GM19238 (cell line): Measurements from ENCODE around the gene NUDT22.

ENCODE experiments used
- DNase-seq: peaks from one replicate; pipeline ENCODE4 v3.0.0; 2011; ENCODE audit warnings: low spot score; ENCODE audit not compliant: insufficient read length

Gene NUDT22

DNA sequence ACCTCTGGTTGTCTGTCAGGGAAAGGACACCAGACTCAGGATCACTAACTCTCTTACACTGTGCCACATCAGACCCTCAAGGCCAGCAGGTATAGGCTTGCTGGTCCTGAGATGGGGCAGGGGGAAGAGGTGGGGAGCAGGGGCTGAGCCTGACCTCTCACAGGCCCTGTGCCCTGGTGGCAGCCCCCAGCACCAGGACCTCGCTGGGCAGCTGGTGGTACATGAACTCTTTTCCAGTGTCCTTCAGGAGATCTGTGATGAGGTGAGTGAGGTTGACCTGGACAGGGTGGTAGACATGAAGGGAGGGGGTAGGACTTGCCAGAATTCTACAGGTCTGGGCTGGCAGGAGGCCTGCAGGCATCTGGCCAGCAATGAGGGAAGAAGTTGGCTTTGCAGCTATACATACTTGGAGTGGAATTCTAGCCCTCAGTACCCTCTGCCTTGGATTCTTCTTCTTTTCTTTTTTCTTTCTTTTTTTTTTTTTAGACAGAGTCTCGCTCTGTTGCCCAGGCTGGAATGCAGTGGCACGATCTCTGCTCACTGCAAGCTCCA, 1.4 kb downstream of the NUDT22 start:
- no peak for DNase-seq

DNA sequence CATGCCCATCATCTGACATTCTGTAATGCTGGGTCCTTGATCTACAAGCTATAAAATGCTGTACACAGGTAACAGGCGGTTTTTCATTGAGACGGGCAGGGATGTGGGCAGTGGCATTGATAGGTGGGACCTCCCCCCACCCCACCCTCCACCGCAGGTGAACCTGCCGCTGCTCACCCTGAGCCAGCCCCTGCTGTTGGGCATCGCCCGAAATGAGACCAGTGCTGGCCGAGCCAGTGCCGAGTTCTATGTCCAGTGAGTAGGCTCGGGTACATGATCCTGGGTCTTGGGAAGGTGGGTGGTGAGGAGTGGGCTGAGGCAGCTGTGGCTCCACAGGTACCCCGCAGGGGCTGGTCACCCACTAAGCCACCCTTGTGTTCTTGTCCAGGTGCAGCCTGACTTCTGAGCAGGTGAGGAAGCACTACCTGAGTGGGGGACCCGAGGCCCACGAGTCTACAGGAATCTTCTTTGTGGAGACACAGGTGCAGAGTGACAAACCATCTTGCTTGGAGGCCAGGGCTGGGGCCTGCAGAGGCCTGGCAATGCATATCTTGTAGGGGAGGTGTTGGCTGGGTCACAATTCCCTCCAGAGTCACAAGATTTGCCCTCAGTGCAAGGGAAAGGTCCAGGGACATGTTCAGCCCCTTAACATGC, 3.1 kb downstream of the NUDT22 start:
- DNase-seq = no peak

DNA sequence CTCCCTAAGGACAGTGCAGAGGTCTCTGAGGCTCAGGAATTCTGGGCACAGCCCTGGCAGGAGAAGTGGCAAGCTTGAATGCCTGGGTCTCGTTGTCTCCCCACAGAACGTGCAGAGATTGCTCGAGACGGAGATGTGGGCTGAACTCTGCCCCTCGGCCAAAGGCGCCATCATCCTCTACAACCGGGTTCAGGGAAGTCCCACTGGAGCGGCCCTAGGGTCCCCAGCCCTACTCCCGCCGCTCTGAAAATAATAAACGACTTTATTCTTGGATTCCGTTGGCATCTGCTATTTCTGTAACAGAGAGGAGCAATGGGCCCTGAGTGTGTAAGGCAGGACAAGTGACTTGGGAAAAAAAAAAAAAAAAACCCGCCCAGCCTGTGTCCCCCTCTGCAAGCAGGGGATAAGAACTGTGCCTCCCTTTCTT, 3.7 kb downstream of the NUDT22 start:
- DNase-seq = no peak

DNA sequence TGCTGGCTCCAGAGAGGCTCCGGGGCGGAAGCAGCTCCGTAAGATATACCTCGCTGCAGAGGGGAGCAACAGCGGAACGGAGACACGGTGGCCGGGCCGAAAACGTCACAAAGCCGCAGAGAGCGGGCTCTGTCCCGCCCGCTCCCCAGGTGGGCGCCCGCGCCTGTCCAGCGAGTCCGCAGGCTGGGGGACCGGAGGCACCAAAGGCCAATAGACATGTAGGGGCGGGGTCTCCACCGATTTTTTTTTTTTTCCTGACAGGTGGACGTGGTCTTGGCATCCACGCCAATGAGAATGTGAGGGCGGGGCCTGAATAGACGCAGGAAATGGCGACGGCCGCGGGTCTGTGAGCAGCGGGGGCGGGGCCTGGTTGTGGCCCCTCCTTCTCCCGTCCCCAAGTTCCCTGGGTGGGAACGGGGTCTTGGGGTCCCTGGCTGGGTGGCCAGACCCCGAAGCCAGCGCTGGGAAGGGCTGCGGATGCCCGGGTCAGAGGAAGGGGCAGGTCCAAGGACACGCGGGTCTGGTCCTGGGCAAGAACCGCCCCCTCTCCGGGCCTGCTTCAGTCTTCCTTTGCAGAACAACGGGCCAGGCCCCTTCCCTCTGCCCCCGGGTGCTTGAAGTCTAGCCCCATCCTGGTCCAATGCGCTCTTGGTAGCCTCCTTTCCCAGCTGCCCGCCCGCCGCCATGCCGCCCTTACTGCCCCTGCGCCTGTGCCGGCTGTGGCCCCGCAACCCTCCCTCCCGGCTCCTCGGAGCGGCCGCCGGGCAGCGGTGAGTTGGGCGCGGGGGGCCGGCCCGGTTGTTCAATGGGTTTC, 4.3 kb downstream of the NUDT22 start, which contains the start of gene DNAJC4:
Gene DNAJC4 (plus strand): TSS at position 378 of the 814 bp plus-strand sequence. CDS start 307 bp downstream, at position 685.
- peak; percentile 91 for DNase-seq

DNA sequence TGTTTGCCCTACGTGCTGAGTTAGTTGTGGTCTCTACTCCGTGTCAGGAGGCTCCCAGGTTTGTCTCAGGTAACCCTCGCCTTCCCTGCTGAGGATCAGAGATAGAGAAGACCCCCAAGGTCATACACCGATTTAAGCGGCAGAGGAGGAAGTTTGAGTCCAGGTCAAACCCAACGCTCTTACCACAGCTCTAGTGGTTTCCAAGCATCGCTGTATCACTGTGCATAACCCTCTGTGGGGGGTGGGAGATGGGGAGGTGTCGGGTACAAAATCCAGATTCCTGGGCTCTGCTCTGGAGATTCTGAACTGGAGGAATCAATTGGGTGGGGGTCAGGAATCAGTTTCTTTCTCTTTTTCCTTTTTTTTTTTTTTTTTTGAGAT, 4.9 kb downstream of the NUDT22 start:
- DNase-seq = no peak

DNA sequence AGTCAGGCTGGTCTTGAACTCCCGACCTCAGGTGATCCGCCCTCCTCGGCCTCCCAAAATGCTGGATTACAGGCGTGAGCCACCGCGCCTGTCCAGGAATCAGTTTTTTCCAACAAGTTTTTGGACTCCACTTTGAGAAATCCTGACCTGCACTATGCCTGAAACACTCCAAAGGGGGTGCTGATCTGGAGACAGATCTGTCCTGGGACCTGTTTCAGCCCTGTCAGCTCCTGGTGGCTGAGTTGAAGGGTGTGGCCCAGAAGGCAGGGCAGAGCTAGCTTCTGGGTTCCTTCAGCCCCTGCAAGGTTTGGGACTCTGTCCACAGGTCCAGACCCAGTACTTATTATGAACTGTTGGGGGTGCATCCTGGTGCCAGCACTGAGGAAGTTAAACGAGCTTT, 5.5 kb downstream of the NUDT22 start:
- no peak for DNase-seq

DNA sequence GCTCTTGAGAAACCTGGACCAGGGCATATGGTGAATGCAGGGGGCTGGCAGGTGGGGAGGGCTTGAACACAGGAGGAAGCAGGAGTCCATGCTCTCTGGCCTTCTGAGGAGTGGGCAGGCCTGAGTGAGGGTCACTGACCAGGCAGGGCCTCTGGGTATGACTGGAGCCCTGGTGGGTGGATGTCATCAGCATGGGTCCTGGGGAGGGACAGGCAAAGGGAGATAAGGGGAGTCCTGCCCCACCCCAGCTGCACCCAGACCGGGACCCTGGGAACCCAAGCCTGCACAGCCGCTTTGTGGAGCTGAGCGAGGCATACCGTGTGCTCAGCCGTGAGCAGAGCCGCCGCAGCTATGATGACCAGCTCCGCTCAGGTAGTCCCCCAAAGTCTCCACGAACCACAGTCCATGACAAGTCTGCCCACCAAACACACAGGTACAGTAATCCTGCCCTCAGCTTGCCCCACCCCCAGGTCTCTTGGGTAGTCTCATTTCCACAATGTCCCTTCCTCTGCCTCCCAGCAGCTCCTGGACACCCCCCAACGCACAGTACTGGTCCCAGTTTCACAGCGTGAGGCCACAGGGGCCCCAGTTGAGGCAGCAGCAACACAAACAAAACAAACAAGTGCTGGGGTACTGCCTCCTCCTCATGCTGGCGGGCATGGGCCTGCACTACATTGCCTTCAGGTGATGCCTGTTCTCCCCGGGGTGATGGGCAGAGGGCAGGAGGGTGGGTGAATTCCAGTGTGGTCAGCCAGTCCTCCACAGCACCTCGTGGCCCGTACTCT, 6.3 kb downstream of the NUDT22 start:
- no peak for DNase-seq

DNA sequence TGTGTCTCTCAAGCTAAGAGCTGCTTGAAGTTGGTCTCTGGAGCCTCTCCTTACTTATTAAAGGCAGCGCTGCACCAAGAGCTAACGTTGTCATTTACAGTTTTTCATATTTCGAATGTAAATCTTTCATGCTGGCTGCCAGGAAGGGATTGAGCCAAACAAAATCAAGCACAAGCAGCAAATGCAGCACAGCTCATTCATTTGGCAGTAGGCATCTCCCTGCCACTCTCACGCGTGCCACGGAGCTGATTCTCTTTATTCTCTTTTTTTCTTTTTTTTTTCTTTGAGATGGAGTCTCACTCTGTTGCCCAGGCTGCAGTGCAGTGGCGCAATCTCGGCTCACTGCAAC, 6.9 kb downstream of the NUDT22 start:
- no peak for DNase-seq

DNA sequence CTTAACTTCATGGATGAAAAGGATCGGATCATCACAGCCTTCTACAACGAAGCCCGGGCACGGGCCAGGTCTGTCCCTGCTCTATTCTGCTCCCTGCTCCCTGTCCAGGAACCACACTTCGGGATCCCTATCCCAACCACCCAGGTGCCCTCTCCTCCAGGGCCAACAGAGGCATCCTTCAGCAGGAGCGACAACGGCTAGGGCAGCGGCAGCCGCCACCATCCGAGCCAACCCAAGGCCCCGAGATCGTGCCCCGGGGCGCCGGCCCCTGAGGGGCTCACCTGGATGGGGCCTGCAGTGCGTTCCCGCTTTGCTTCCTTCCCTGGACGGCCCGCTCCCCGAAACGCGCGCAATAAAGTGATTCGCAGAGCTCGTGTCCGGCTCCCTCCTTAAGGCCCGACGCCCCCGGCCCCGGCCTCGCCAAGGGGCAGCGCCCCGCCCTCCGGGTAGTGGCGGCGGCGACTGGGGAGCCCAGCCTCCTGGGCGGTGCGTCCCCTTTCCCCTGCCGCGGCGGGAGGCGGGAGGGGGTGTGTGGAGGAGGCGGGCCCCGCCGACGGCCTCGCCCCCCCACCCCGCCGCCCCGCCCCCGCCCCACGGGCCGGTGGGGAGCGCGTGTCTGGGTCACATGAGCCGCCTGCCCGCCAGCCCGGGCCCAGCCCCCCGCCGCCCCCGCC, 8.0 kb downstream of the NUDT22 start, which contains the start of gene VEGFB:
Gene VEGFB (plus strand): TSS at position 672 of the 674 bp plus-strand sequence. CDS start 250 bp downstream, outside the sequence.
- peak; percentile 75 for DNase-seq

DNA sequence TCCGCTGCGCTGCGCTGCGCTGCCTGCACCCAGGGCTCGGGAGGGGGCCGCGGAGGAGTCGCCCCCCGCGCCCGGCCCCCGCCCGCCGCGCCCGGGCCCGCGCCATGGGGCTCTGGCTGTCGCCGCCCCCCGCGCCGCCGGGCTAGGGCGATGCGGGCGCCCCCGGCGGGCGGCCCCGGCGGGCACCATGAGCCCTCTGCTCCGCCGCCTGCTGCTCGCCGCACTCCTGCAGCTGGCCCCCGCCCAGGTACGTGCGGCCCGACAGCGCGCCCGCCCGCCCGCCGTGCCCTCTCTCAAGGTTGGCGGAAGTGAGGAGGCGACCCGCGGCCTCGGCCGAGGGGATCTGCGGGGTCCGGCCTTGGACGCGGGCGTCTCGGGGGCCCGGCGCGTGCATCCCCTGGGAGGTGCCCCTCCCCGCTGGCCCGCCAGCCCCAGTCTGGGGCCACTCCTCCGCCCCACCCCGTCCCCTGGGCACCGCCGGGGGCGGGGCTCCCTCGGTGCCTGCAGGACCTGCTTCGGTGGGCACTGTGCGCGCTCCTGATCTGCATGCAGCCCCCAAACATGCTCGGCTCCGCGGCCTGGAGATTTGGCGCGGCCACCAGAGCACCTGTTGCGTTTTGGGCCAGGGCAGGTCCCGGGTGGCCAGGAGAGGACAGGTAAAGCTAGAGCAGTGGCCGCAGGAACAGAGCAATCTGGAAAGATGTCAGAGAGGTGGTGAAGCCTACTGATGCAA, 8.7 kb downstream of the NUDT22 start:
- DNase-seq = no peak

DNA sequence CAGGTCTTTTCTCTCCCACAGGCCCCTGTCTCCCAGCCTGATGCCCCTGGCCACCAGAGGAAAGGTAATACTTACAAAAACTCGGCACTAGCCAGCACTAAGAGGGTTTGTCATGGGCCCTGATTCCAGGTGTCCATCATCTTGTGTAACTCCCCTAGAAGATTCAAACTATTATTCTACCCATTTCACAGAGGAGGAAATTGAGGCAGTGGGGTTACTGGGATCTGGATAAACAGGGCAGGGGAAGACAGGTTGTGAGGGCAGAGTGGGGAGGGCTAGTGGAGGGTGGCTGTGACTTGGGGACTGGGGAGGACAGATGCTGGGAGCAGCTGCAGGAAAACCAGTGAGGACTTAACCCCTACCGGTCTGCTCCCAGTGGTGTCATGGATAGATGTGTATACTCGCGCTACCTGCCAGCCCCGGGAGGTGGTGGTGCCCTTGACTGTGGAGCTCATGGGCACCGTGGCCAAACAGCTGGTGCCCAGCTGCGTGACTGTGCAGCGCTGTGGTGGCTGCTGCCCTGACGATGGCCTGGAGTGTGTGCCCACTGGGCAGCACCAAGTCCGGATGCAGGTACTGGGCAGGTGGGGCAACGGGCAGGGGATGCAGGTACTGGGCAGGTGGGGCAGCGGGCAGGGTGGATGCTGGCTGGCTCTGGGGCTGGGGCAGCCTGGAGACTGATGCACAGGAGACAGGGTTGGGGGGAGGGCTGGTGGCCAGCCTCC, 9.5 kb downstream of the NUDT22 start:
- DNase-seq = no peak

DNA sequence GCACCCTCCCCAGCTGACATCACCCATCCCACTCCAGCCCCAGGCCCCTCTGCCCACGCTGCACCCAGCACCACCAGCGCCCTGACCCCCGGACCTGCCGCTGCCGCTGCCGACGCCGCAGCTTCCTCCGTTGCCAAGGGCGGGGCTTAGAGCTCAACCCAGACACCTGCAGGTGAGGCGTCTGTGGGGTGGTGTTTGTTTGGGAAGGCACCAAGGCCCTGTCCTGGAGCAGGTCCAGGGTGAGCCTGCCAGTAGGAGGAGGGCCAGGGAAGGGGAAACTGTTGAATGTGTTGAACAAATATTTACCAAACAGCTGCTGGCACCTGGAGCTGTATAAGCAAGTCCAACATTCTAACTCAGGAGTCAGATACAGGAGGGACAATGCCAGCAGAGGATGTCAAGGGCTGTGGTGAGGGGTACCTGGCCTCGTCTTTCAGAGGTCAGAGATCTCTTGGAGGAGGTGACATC, 11.4 kb downstream of the NUDT22 start:
- DNase-seq = no peak

DNA sequence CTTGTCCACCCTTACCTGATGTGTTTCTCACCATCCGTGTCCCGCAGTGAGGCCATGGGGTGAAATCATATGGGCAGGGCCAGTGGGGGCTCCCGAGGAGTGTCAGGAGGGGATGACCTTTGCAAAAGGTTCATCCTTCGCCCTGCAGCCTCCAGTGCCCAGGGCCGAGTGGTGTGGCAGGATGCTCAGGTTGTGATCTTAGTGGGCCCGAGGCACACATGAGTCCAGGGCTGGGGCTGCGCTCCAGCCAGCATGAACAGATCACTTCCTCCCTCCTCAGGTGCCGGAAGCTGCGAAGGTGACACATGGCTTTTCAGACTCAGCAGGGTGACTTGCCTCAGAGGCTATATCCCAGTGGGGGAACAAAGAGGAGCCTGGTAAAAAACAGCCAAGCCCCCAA, 12.0 kb downstream of the NUDT22 start:
- no peak for DNase-seq

DNA sequence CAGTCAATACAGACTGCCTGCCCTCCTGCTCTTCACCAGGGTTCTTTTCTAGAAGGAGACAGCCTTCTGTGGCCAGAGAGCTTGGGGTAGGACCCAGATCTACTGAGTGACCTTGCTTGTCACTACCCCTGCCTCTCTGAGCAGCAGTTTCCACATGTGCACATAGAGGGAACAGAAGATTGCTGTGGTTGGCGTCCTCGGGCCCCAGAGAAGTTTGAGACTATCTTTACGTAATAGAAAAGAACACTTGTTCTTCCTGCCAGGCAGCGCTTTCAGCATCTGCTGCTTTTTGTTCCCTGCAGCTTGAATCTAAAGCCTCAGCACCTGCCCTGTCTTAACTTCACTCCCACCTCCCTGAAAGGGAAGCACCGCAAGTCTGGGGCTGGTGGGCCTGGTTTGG, 12.9 kb downstream of the NUDT22 start:
- DNase-seq = no peak

DNA sequence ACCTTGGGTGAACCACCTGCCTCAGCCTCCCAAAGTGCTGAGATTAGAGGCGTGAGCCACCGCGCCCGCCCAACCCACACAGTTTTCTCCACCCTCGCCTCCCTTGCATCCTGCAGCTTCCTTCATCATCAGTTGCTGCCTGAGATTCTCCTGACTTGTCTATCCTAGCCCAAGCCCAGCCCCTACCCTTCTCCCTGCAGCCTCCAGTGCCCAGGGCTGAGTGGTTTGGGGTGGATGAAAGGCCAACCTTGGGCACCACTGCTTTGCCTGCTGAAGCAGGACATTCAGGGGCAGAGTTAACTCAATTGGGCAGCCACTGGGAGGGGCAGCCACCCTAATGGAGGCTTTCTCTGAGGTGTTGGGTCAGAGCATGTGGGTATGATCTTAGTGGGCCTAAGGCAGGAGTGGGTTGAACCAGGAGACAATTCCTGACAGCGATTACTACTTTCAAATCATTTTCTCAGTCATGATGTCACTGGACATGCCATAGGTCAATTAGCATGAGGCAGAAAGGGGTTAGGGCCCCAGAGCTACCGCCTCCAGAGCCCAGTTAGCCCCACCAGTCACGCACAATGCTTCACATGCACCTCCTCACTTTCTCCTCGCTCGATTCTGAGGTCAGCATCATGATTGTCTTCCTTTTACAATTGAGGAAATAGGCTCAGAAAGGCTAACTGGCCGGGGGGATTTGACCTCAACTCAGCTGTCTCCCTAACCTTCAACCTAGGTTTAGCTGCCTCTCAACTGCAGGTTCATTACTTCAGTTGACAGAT, 13.8 kb downstream of the NUDT22 start:
- no peak for DNase-seq

DNA sequence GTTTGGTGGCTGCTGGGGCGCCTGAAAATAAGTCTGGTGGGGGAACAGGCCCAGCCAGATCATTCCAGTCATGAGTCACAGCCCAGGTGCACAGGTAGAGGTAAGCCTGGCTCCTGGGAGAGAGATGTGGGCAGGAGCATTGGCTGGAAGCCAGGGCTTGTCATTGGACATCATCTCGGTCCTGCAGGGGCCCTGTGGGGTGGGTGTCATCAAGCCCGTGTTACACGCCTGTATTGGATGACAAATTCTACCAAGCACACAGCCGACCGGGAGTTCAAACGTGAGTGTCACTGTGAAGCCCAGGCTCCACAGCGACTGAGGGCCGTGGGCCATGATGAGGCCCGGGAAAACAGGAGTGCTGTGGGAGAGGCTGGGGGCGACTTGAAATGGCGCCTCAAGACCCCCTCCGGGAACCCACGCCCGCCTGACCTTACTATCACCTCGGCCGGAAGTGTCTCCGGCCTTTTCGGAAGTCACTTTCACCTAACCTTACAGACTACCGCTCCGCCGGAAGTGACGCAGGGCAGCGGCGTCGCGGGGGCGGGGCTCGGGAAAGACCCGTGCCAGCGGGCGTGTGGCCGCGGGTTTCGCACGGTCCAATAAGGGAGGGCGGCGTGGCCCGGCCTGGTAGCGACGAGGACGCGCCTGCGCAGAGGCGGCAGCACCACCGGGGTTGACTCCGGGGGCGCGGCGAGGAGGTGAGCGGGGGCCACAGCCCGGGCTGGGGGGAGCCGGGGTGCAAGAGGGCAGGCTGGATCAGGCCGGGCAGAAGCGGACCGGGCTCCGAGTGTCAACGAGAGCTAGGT, 14.6 kb downstream of the NUDT22 start, which contains the start of gene FKBP2:
Gene FKBP2 (plus strand): TSS at position 661 of the 806 bp plus-strand sequence. CDS start 1,293 bp downstream, outside the sequence.
- DNase-seq = peak; percentile 97

DNA sequence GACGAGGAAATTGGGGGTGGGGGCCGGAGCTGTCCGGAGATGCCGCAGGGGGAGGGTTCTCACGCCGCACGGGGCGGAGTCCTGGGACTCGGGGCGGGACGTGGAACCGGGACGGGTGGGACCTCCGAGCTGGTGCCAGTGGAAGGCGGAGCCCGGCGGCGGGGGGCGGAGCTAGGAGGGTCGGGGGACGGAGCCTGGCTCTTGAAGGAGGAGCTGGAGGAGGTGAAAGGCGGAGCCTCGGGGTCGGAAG, 15.1 kb downstream of the NUDT22 start:
- DNase-seq = peak; percentile 92
